Measurements from ENCODE around the gene TAF4.

GRCh38 chr20:62063981-62064769 lies 1.5 kb downstream of the TAF4 start:
- TF ChIP-seq POLR2A (IDR thresholded peaks at IDR 0.05) (no peak), CTCF (IDR thresholded peaks at IDR 0.05) (no peak)
